ENCODE results near the gene BUD23. TPM values are rescaled to one million over a fixed set of nuclear protein-coding genes. Genes with fewer than 3 reads are reported as not detected.

BUD23 gene
- total RNA-seq, 1 experiment from 2014 or later = 124 TPM

GRCh38 chr7:73742338-73742752 lies 58.9 kb downstream of the BUD23 start:
- ATAC-seq (no peak), DNase-seq (ENCODE audit: low read depth, low spot score) (no peak)
- intact Hi-C loops (cut with micrococcal nuclease; ENCODE audit: unreplicated experiment) (loop anchor here (2.0 kb wide), 1 partner anchor 112 kb away; no protein-coding TSS in a partner anchor), in situ Hi-C loops (cut with HindIII; ENCODE audit: low pct_unique_long_range_greater_than_20kb, low sequenced_read_pairs) (no loop called here)
- Histone ChIP-seq H3K4me1 (ENCODE audit: control insufficient read depth, insufficient read depth, low read length) (peaks cover 46% of the 10 kb centered on the region), H3K27me3 (ENCODE audit: control insufficient read depth, insufficient read depth, low read length) (no peaks in the 10 kb centered on the region), H3K36me3 (ENCODE audit: control insufficient read depth, insufficient read depth, low read length) (no peaks in the 10 kb centered on the region; the same call in 1 of the 2 replicates), H3K27ac (ENCODE audit: low read length) (peak overlapping the region; percentile 74), H3K4me3 (ENCODE audit: low read depth in 2 of 2, low read length in 2 of 2) (peak overlapping the region in 1 of 2 experiments; percentile 5; a peak in 1 of 4 replicates), H3K9me3 (ENCODE audit: control insufficient read depth, insufficient read depth, low read depth, low read length) (no peaks in the 10 kb centered on the region)
- BruUV-seq (replicated peaks) = no TSS peak
- POLR2A ChIA-PET = no interaction called here
- CTCF ChIA-PET = no interaction called here
- TF ChIP-seq SIN3A (IDR thresholded peaks at IDR 0.05; ENCODE audit: borderline replicate concordance, insufficient read depth, low read depth, low read length) (no peak), REST (IDR thresholded peaks at IDR 0.05; ENCODE audit: insufficient read depth in 1 of 2, low read depth in 2 of 2, low read length in 1 of 2) (no peak), TCF7L2 (IDR thresholded peaks at IDR 0.05; ENCODE audit: low read depth, low read length) (no peak), POLR2AphosphoS5 (IDR thresholded peaks at IDR 0.05; ENCODE audit: low read depth, low read length) (no peak)
- TF ChIP-seq, protein P1, sequence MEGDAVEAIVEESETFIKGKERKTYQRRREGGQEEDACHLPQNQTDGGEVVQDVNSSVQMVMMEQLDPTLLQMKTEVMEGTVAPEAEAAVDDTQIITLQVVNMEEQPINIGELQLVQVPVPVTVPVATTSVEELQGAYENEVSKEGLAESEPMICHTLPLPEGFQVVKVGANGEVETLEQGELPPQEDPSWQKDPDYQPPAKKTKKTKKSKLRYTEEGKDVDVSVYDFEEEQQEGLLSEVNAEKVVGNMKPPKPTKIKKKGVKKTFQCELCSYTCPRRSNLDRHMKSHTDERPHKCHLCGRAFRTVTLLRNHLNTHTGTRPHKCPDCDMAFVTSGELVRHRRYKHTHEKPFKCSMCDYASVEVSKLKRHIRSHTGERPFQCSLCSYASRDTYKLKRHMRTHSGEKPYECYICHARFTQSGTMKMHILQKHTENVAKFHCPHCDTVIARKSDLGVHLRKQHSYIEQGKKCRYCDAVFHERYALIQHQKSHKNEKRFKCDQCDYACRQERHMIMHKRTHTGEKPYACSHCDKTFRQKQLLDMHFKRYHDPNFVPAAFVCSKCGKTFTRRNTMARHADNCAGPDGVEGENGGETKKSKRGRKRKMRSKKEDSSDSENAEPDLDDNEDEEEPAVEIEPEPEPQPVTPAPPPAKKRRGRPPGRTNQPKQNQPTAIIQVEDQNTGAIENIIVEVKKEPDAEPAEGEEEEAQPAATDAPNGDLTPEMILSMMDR (IDR thresholded peaks at IDR 0.05) = no peak

GRCh38 chr7:73742753-73743641 lies 59.6 kb downstream of the BUD23 start:
- Histone ChIP-seq H3K4me3 (ENCODE audit: low read depth in 2 of 2, low read length in 2 of 2) (peak overlapping the region in 1 of 2 experiments; percentile 5; a peak in 2 of 4 replicates), H3K27ac (ENCODE audit: low read length) (peak overlapping the region; percentile 74), H3K36me3 (ENCODE audit: control insufficient read depth, insufficient read depth, low read length) (no peaks in the 10 kb centered on the region; the same call in 1 of the 2 replicates), H3K9me3 (ENCODE audit: control insufficient read depth, insufficient read depth, low read depth, low read length) (no peaks in the 10 kb centered on the region), H3K4me1 (ENCODE audit: control insufficient read depth, insufficient read depth, low read length) (peaks cover 40% of the 10 kb centered on the region), H3K27me3 (ENCODE audit: control insufficient read depth, insufficient read depth, low read length) (no peaks in the 10 kb centered on the region)
- no TSS peak for BruUV-seq (replicated peaks)
- ChIA-PET CTCF (interaction anchor here (0.5 kb wide), 1 partner anchor 73 kb away, joined by 3 read pairs; no protein-coding TSS in a partner anchor), POLR2A (interaction anchor here (0.6 kb wide), 1 partner anchor 217 kb away, joined by 3 read pairs; no protein-coding TSS in a partner anchor)
- DNase-seq (ENCODE audit: low read depth, low spot score) = no peak
- in situ Hi-C loops (cut with HindIII; ENCODE audit: low pct_unique_long_range_greater_than_20kb, low sequenced_read_pairs) = no loop called here
- intact Hi-C loops (cut with micrococcal nuclease; ENCODE audit: unreplicated experiment) = loop anchor here (2.0 kb wide), 1 partner anchor 112 kb away; no protein-coding TSS in a partner anchor
- peak; percentile 19 for ATAC-seq
- no peak for TF ChIP-seq SIN3A (IDR thresholded peaks at IDR 0.05; ENCODE audit: borderline replicate concordance, insufficient read depth, low read depth, low read length)
- TF ChIP-seq, protein P1 (IDR thresholded peaks at IDR 0.05) = no peak
- no peak for TF ChIP-seq POLR2AphosphoS5 (IDR thresholded peaks at IDR 0.05; ENCODE audit: low read depth, low read length)
- no peak for TF ChIP-seq REST (IDR thresholded peaks at IDR 0.05; ENCODE audit: insufficient read depth in 1 of 2, low read depth in 2 of 2, low read length in 1 of 2)
- no peak for TF ChIP-seq TCF7L2 (IDR thresholded peaks at IDR 0.05; ENCODE audit: low read depth, low read length)

Data from Panc1 (cell line).